CD14-positive monocyte (primary cell): ENCODE measurements around the gene PANK2. TPM values are rescaled to one million over a fixed set of nuclear protein-coding genes. Genes with fewer than 3 reads are reported as not detected.

ENCODE experiments used
- DNase-seq, 3 donors: peaks; one replicate each; pipeline ENCODE4 v3.0.0-alpha.2; 2011 to 2022
- H2AFZ ChIP-seq: 2 replicates; pipeline ENCODE4 v1.6.0; 2012; ENCODE audit warnings: mild to moderate bottlenecking, low read depth, low read length, inconsistent platforms; ENCODE audit not compliant: insufficient read depth, poor library complexity, severe bottlenecking
- H3K27ac ChIP-seq, 2 donors: 1 replicate in 1 of 2; 2 replicates in 1 of 2; pipeline ENCODE4 v1.5.1; 2012 to 2013; ENCODE audit warnings: low read length in 2 of 2, control low read depth in 1 of 2, inconsistent platforms in 1 of 2, low read depth in 1 of 2, mild to moderate bottlenecking in 1 of 2
- H3K27me3 ChIP-seq, 2 donors: one replicate each; pipeline versions ENCODE4 v1.6.0 to v1.6.1; 2011 to 2013; ENCODE audit warnings: low read length in 2 of 2; ENCODE audit not compliant: control insufficient read depth in 2 of 2, insufficient read depth in 2 of 2
- H3K36me3 ChIP-seq, 2 donors: replicated peaks in 1 of 2; 1 replicate in 1 of 2; 2 replicates in 1 of 2; pipeline versions ENCODE4 v1.5.1 to v1.6.1; 2012 to 2013; ENCODE audit warnings: low read length in 2 of 2, control low read depth in 1 of 2, inconsistent platforms in 1 of 2, mild to moderate bottlenecking in 1 of 2; ENCODE audit not compliant: insufficient read depth in 2 of 2, control insufficient read depth in 1 of 2
- H3K4me1 ChIP-seq, 2 donors: 1 replicate in 1 of 2; 2 replicates in 1 of 2; pipeline versions ENCODE4 v1.5.1 to v1.6.1; 2012 to 2013; ENCODE audit warnings: low read length in 2 of 2, control low read depth in 1 of 2, inconsistent platforms in 1 of 2, mild to moderate bottlenecking in 1 of 2, moderate library complexity in 1 of 2; ENCODE audit not compliant: insufficient read depth in 2 of 2, control insufficient read depth in 1 of 2
- H3K4me2 ChIP-seq: replicated peaks from 2 replicates; pipeline ENCODE3; 2012; ENCODE audit warnings: low read length, moderate library complexity, mild to moderate bottlenecking; ENCODE audit not compliant: poor library complexity, severe bottlenecking; ENCODE audit errors: extremely low read depth
- H3K4me3 ChIP-seq, 3 experiments: fragments of 200-600 bp in 1 of 3; sonication (generic) in 1 of 3; replicated peaks in 1 of 3; 1 replicate in 2 of 3; 2 replicates in 1 of 3; pipeline ENCODE4 v1.5.1; 2011 to 2013; ENCODE audit warnings: low read length in 3 of 3, mild to moderate bottlenecking in 3 of 3, control low read depth in 2 of 3, low read depth in 2 of 3, inconsistent platforms in 1 of 3, moderate library complexity in 1 of 3
- H3K79me2 ChIP-seq: 2 replicates; pipeline ENCODE4 v1.6.0; 2012; ENCODE audit warnings: mild to moderate bottlenecking, control low read depth, inconsistent platforms, low read length, moderate library complexity; ENCODE audit not compliant: insufficient read depth
- H3K9ac ChIP-seq: 2 replicates; pipeline ENCODE4 v1.6.0; 2017; ENCODE audit warnings: low read length, mild to moderate bottlenecking; ENCODE audit not compliant: insufficient read depth, poor library complexity, severe bottlenecking
- H3K9me3 ChIP-seq, 2 donors: replicated peaks in 1 of 2; 1 replicate in 1 of 2; 2 replicates in 1 of 2; pipeline versions ENCODE4 v1.5.1 to v1.6.1; 2012 to 2013; ENCODE audit warnings: low read length in 2 of 2, control low read depth in 1 of 2; ENCODE audit not compliant: control insufficient read depth in 1 of 2, insufficient read depth in 1 of 2
- H4K20me1 ChIP-seq: 2 replicates; pipeline ENCODE4 v1.6.0; 2012; ENCODE audit warnings: mild to moderate bottlenecking, low read length, control low read depth, moderate library complexity; ENCODE audit not compliant: insufficient read depth
- H3K27ac Mint-ChIP-seq, 7 donors: one replicate each; pipeline ENCODE4 v1.8.0; 2020; ENCODE audit warnings: mild to moderate bottlenecking in 7 of 7, mixed read lengths in 7 of 7, moderate library complexity in 6 of 7, inconsistent platforms in 2 of 7
- H3K27me3 Mint-ChIP-seq, 3 donors: one replicate each; pipeline ENCODE4 v1.8.0; 2021 to 2022; ENCODE audit warnings: low read depth in 3 of 3, mild to moderate bottlenecking in 3 of 3, mixed read lengths in 3 of 3, moderate library complexity in 3 of 3, inconsistent platforms in 1 of 3
- H3K36me3 Mint-ChIP-seq, 2 donors: one replicate each; pipeline ENCODE4 v1.8.0; 2020; ENCODE audit warnings: mixed read lengths in 2 of 2, inconsistent platforms in 1 of 2, mild to moderate bottlenecking in 1 of 2
- H3K4me1 Mint-ChIP-seq: one replicate; pipeline ENCODE4 v1.8.0; 2020; ENCODE audit warnings: mild to moderate bottlenecking, mixed read lengths
- H3K4me3 Mint-ChIP-seq, 2 donors: one replicate each; pipeline ENCODE4 v1.8.0; 2020; ENCODE audit warnings: mild to moderate bottlenecking in 2 of 2, mixed read lengths in 2 of 2, moderate library complexity in 1 of 2
- H3K9me3 Mint-ChIP-seq, 7 donors: one replicate each; pipeline ENCODE4 v1.8.0; 2020 to 2022; ENCODE audit warnings: mixed read lengths in 7 of 7, mild to moderate bottlenecking in 6 of 7, moderate library complexity in 6 of 7, inconsistent platforms in 2 of 7
- WGBS: methylation state at CpG from one replicate; pipeline ENCODE4 v1.1.5; 2013; ENCODE audit warnings: missing lambda C conversion rate; ENCODE audit not compliant: insufficient coverage; 5-methylcytosine and 5-hydroxymethylcytosine counted together
- intact Hi-C, 2 donors: fragments of 100-400 bp; cut with micrococcal nuclease; formaldehyde crosslinking; loops; one replicate each; pipeline versions ENCODE4 v1.15.0 to v1.15.1; 2023
- polyA plus RNA-seq, 3 donors: library from polyadenylated mRNA; depleted of rRNA in 1 of 3; unstranded in 2 of 3; stranded (reverse) in 1 of 3; fragments of 300-500 nt in 2 of 3; fragments of >200 nt in 1 of 3; fragmentation: Illumina TruSeq in 2 of 3; gene quantifications; 1 replicate in 2 of 3; 2 replicates in 1 of 3; pipeline ENCODE4 v1.2.3, GENCODE V29; 2012 to 2021
- TF ChIP-seq, protein P1 (sequence below): fragments of 200-600 bp; IDR thresholded peaks from one replicate; pipeline ENCODE4 v1.8.0; 2022; ENCODE audit warnings: antibody characterized with exemption, mild to moderate bottlenecking

PANK2 gene
- polyA plus RNA-seq, 3 donors, result 36.8 to 65.7 (median 48.0) TPM

DNA sequence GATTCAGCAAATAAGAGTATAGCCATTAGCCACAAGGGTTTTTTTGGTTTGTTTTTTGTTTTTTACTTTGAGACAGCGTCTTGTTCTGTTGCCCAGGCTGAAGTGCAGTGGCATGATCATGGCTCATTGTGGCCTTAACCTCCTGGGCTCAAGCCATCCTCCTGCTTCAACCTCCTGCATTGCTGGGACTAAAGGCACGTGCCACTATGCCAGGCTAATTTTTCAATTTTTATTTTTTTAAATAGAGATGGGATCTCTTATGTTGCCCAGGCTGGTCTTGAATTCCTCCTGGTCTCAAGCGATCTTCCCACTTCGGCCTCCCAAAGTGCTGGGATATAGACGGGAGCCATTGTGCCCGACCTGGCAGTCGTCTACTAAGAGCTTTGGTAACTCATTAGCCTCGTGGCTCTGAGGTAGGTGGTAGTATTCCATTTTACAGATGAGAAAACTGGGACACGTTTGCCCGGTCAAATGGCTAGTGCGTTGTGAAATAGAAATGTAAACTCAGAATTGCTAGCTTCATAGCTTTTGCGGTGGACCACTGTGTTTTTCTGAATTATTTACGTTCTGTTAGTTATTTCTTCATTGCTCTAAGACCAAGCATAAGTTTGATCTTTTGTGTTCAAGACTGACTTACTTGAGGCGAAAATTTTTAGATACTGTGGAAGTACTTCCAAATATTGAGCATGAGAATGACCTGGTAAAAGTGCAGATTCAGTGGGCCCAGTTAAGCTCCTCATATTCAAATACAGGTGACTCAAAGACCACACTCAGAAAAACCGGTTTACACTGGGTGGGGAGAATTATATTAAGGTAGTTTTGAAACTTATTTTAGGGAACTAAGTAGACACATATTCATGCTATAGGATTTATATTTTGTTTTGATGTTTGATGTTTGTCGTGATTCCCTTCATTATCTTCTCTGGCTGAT is 2.1 kb downstream of the PANK2 start:
- Histone ChIP-seq H3K27me3 (no peaks in the 10 kb centered on the region), H4K20me1 (peaks cover 70% of the 10 kb centered on the region), H3K36me3 (peaks cover under 1 to 6% of the 10 kb centered on the region in 2 donors), H3K4me3 (peak overlapping the region; percentile 93 to 96 (median 94)), H3K79me2 (peaks cover 98% of the 10 kb centered on the region), H3K9me3 (no peaks in the 10 kb centered on the region), H3K27ac (peak overlapping the region; percentile 50 to 85), H3K4me1 (peaks cover 68 to 73% of the 10 kb centered on the region in 2 donors), H3K4me2 (peak overlapping the region; percentile 86), H3K9ac (peak overlapping the region; percentile 91), H2AFZ (no peak overlapping the region)
- Mint-ChIP-seq H3K27ac (peak overlapping the region; percentile 57 to 96 (median 95)), H3K27me3 (peaks cover 0 to 2% (median 0%) of the 10 kb centered on the region in 3 donors), H3K9me3 (no peaks in the 10 kb centered on the region), H3K4me3 (peak overlapping the region; percentile 95 to 98), H3K36me3 (peaks cover 8 to 18% of the 10 kb centered on the region in 2 donors), H3K4me1 (peaks cover 67% of the 10 kb centered on the region)
- intact Hi-C loops, result loop anchor here (5.0 kb wide), 2 partner anchors 36 to 44 kb away; partner anchors contain the start of gene MAVS (in 1 of the 2)
- WGBS, result 64% methylated on average over 7 of the region's 16 CpGs
- TF ChIP-seq, protein P1, sequence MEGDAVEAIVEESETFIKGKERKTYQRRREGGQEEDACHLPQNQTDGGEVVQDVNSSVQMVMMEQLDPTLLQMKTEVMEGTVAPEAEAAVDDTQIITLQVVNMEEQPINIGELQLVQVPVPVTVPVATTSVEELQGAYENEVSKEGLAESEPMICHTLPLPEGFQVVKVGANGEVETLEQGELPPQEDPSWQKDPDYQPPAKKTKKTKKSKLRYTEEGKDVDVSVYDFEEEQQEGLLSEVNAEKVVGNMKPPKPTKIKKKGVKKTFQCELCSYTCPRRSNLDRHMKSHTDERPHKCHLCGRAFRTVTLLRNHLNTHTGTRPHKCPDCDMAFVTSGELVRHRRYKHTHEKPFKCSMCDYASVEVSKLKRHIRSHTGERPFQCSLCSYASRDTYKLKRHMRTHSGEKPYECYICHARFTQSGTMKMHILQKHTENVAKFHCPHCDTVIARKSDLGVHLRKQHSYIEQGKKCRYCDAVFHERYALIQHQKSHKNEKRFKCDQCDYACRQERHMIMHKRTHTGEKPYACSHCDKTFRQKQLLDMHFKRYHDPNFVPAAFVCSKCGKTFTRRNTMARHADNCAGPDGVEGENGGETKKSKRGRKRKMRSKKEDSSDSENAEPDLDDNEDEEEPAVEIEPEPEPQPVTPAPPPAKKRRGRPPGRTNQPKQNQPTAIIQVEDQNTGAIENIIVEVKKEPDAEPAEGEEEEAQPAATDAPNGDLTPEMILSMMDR, result no peak
- peak in 1 of 3 donors; percentile 13 for DNase-seq

DNA sequence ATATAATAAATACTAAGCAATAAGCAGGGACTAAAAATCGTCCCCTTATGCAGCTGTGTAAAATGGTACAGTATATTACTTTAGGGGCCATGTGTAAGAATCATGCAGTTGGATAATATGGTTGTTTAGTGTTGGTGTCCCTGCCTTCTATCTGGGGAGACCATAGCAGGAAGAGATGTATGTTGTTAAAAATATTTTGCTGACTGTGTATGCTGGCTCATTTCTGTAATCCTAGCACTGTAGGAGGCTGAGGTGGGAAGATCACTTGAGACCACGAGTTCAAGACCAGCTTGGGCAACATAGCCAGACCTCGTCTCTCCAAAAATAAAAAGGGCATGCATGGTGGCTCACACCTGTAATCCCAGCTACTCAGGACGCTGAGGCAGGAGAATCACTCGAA is 5.6 kb downstream of the PANK2 start:
- peak overlapping the region; percentile 41 to 67 for H3K4me3 Mint-ChIP-seq
- peak overlapping the region; percentile 6 for H3K4me2 ChIP-seq
- peaks cover 0 to 3% (median 0%) of the 10 kb centered on the region in 3 donors for H3K27me3 Mint-ChIP-seq
- H3K4me1 Mint-ChIP-seq, result peaks cover 88% of the 10 kb centered on the region
- no peaks in the 10 kb centered on the region for H3K9me3 ChIP-seq
- peak overlapping the region in 4 of 7 donors; percentile 43 to 82 (median 74) for H3K27ac Mint-ChIP-seq
- no peaks in the 10 kb centered on the region for H3K27me3 ChIP-seq
- peak overlapping the region in 1 of 2 donors; percentile 50 for H3K27ac ChIP-seq
- no peak for DNase-seq
- H3K9me3 Mint-ChIP-seq, result no peaks in the 10 kb centered on the region
- peaks cover 11 to 29% of the 10 kb centered on the region in 2 donors for H3K36me3 Mint-ChIP-seq
- peaks cover 10 to 12% of the 10 kb centered on the region in 2 donors for H3K36me3 ChIP-seq
- intact Hi-C loops, result loop anchor here (5.0 kb wide), 2 partner anchors 33 to 47 kb away; partner anchors contain the start of gene MAVS (in 1 of the 2)
- TF ChIP-seq, protein P1, result no peak
- H4K20me1 ChIP-seq, result peaks cover 100% of the 10 kb centered on the region
- no peak overlapping the region for H3K9ac ChIP-seq
- H2AFZ ChIP-seq, result no peak overlapping the region
- H3K4me3 ChIP-seq, result no peak overlapping the region
- peaks cover 100% of the 10 kb centered on the region for H3K79me2 ChIP-seq
- WGBS, result 89% methylated on average over 2 of the region's 5 CpGs
- peaks cover 90 to 94% of the 10 kb centered on the region in 2 donors for H3K4me1 ChIP-seq
